ENCODE data around the gene CSH2.

The CSH2 gene

DNA sequence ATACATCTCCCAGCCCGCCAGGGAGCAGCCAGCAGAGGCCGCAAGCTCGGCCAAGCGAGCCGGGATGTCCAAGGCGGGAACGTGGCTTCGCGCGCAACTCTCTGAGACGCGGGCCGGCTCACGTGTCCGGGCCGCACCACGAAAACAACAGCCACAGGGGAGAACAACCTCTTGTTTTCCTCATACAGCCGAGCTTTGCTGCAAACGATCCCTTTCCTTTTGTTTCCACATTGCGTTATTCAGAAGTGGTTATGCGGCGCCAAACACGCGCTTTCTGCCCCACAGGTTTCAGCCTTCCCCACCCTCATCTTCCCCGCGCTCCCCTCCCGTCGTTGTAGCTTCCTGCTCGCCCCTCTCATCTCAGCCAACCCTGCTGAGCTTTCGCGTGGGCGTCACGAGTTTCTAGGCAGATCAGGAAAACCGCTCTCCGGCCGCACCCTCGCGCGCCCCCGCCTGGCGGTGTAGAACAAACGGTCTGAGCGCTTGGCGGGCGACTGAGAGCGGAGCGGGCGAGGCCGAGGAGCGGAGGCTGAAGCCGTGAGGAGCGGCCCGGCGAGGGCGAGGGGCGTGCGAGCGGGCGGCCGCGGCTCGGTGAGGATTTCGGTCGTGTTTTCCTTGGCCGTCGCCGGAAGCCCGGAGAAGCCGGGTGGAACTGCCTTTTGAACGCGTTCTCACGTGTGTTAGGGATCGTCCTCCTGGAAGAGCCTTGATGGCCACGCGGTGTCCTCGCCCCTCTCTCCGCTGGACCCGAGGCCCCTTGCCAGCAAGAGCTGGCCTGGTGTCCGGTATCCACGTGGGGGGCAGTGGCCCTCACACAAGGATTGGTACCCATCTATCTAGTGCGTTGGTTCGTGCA lies 24.4 kb downstream of the CSH2 start:
- DNase-seq: peak; percentile 94

DNA sequence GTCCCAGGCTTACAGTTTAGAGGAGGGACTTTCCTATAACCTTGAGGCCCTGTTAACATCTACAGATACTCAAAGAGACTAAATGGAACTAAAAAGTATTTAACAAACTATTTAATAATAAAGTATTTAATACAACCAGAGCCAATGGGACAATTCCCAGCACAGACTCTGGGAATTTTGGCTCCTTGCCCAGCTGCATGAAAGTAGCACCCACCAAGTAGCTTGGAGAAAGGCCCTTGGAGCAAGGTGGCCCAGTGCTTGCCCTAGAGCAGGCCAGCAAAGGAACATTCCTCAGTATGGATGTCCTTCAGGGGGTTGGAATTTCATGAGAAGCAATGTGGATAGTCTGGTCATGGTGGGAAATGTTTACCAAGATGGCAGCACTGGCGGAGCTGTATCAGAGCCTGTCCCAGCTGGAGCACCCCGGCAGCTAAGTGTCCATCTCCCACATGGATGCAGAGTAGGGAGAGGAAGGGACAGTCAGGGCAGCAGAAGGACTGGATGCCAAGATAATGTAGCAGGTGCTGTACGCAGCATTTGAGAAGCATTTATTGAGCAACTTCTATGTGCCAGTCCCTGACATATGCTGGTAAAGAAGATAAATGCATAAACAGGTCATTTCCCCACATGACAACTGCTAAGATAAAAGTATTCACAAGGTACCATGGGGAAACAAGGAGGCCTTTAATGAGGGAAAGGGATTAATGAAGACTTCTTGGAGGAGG lies 25.8 kb downstream of the CSH2 start:
- DNase-seq: no peak

DNA sequence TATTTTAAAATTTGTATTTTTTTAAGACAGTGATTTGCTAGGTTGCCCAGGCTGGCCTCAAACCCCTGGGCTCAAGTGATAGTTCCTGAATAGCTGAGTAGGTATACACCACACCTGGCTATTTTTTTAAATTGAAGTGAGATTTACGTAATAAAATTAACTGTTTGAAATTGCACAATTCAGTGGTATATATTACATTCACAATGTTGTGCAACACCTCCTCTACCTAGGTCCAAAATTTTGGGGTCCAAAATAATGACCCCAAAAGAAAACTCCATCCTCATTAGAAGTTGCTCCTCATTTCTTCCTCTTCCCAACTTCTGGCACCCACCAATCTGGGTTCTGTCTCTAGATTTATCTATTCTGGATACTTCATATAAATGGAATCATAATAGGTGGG lies 28.0 kb downstream of the CSH2 start:
- DNase-seq: no peak

DNA sequence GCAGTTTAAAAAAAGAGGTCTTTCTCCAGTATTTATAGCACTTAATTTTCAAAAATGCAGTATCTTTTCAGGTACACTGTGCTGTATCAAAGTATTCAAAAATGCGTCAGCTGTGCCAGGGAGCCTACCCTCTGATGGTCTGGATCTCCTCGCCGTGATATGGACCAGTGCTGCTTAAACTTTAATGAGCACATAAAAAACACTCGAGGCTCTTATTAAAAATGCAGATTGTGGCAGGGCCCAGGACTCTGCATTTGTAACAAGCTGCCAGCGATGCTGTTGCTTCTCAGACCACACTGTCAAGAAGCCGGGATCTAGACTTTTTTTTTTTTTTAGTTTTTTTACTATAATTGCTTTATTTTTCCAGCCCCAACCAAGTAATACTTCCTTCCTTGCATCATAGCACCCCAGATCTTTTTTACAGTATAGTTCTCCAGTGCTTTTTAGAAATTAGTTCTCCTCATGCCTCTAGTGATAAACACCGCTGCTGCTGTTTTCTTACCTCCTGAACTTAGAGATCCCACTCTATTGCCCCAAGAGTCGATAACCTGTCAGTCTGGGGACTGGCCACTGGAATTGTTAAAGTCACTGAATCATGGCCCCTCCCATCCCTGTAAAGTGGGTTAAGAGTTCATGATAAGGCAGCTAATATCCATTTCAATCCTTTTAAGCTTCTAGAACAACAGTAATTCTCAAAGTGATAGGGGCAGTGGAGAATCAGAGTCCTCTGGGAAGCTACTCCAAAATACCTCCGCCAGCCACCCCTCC lies 29.4 kb downstream of the CSH2 start:
- no peak for DNase-seq

DNA sequence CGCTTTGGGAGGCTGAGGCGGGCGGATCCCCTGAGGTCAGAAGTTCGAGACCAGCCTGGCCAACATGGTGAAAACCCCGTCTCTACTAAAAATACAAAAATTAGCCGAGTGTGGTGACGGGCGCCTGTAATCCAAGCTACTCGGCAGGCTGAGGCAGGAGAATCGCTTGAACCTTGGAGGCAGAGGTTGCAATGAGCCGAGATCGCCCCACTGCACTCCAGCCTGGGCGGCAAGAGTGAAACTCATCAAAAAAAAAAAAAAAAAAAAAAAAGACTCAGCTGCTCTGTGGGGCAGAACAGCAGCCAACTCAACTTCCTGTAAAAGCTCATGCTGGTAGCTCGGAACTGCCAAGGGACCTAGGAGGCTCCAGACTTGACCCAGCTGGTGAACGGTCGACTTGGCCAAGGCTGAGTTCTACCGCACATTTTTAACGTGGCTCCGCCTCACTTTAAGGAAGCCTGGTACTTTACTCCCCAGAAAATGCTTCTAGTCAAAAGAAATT lies 30.0 kb downstream of the CSH2 start:
- DNase-seq: peak; percentile 37

DNA sequence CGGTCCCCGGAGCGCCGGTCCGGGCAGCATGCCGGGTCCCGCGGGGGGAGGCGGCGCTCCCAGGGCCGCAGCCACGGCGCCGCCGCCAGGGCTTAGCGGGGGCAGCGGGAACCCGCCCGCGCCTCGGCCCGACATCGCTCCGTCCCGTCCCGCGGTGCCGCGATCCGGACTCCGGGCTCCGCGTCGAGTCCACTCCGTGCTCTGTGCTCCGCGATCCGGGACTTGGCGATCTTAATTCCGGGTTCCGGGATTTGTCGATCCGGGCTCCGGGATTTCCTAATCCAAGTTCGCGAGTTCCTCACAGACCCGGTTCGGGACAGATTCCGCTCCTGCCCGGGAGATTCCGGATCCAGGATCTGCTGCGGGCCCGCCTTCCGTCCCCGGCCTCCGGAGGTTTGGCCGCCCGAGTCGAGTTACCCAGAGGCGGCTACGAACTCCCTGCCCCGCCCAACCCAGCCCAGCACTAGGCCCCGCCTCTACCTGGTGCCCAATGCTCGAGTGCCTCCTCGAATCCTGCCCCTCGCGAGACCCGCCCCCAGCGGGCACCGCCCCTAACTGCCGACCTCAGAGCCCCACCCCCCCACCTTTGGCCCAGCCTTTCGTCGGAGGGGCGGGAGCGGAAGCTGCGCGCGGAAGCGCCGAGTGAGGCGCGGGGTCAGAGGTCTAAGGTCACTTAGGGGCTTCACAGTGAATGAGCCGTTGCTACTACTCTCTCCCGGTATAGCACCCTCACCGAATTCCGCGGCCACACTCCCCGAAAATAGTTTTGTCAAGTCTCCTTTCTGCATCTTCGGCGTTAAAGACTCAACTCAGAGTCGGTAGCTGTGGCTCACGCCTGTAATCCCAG lies 30.7 kb downstream of the CSH2 start, which contains the start of gene SMARCD2:
Gene SMARCD2, minus strand, starts transcription at position 146 of the 847 bp plus-strand sequence. Its CDS starts 11 bp downstream, at position 135.
- peak; percentile 97 for DNase-seq

DNA sequence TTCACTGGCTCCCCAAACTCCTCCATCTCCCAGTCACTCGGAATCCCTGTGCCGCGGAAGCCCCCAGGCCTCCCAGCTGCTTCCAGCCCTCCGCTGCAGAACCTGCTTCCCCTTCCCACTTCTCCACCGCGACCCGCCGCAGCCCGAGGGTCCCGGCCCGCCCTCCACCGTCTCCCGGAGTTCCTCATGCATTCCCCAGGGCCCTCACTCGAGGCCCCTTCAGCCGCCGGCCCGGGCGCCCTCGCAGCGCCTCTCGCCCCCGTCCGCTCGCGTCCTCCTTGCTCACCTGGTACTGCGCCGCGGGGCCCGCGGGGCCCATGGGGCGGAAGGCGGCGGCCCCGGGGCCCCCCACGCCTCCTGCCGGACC lies 31.3 kb downstream of the CSH2 start:
- DNase-seq: peak; percentile 77

DNA sequence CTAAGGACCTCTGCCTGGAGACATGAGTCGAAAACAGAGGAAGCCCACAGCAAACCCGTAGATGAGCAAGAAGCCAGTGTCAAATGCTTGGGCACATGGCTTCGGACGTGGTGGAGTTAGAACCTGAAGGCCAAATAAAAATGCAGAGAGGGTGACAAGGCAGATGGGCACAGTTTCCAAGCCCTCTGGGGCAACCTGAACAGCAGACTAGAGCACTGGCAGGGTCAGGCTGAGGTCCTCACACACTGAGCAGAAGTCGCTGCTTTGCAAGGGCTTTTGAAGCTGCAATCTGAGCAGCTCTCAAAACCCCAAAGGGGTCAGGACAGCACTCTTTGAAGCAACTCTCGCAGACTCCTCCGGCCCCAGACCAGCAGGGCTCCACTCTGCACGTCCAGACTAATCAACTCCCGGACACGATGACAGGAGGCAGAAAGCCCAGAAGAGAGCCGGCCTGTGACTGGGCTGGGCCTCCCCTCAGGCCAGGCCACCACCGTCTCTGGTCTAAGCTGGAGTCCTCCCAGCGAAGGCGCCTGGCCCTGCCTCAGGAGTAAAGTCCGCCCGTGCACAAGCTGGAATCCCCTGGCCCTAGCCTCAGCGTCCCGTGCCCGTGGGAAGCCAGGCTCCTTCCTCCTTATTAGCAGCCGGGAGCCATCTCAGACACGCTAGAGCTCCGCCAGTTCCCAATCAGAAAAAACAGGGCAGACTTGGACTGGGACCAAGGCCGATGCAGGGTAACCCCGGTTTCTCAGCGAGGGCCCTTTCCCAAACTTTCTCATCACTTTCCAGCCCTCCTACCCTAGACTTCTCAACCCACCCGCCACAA lies 31.9 kb downstream of the CSH2 start:
- peak; percentile 78 for DNase-seq

DNA sequence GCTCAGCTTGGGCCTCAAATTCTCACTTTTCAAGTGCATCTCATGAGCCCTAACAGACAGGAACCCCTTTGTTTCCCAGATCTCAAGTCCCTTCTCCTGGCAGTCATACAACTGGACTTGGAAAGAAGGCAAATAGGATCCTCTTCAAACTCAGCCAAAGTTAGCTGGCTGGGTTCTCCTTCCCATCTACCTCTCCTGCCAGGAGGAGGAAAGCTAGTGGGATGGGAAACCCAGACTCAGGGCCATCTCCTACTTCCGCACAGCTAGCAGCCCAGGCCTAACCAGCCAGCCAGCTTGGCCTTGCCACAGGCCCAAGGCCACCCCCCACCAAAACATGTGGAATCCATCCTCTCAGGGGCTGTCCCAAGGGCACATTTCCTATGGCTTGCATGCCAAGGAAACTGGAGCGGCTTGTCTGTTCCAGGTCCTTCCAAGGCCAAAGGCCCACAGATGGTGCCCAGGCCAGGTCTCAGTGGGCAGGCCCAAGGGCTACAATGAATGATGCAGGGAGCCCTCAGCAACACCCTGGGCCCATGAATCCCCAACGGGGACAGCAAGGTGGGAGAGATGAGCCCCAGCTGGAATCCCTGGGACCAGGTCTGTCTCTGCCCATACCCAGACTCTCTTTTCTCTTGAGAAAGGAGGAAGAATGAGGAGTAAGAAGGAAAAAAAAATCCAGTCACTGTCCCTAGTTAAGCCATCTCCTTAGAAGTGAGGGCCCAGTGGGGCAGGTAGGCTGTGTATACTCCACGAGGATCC lies 32.7 kb downstream of the CSH2 start:
- DNase-seq: no peak

DNA sequence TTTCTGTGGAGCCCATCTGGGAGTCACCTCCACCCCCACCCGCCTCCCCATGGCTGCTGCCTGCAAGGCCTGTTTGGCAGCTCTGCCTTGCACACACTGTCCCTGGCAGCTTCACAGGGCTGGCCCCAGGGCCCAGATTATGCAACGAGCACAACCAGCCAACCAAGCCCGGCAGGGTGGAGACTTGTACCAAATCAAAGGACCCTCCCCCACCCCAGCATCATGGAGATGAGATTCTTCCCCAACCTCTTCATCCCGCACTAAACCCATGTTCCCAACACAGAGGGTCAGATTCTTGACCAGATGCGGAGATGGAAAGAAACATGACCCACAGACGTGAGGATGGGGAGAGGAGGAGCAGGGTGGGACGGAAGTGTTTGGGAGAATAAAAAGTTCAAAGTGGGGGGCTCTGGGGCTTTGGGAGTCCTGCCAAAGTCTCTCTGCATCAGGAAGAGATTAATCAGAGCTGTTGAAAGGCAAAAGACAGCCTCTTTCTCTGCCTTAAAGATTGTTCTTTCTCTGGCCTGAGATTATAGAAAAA lies 34.8 kb downstream of the CSH2 start:
- no peak for DNase-seq

DNA sequence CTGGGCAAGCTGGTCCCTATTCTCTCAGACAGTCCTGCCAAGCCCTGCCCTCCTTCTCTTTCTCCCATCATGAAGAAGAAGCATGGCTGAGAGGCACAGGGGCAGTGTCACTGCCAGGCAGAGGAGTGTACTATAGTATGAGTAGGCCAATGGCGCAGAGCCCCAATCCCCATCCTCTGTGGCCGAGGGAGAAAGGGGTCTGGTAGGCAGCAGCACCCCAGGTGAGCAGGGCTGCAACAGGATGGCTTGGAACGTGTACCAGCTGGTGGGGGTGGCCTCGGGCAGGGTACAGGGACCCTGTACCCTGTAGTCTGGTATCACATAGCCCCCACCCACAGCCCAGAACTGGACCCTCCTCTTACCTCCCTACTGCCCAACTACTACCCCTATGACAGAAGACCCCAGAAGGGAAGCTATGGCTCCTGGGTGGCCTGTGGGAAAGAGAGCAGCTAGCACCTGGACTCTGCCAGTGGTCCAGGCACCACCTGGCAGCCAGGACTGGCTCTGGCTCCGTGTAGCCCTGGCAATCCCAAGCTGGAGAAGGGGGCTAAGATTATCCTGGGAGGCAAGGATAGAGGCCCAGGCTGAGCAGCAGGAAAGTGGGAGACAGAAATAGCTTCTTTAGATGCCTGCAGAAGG lies 35.4 kb downstream of the CSH2 start:
- no peak for DNase-seq

DNA sequence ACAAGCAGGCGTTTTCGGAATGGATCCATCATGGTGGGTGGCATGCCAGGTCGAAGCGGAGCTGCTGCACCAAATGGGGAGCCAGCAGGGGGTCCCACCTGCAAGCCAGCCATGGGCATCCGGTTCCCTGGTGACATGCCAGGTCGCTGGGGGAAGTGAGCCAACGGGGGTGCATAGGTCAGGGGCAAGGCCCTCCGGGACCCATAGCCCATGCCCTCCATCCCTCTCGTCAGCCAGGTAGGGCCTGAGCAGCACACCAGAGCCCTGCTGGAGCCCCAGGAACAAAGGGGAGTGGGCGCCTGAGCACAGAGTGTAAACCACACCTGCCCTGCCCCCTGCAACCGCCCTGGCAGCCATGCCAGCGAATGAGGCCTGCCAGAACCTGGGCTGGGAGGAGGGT lies 36.0 kb downstream of the CSH2 start:
- no peak for DNase-seq

DNA sequence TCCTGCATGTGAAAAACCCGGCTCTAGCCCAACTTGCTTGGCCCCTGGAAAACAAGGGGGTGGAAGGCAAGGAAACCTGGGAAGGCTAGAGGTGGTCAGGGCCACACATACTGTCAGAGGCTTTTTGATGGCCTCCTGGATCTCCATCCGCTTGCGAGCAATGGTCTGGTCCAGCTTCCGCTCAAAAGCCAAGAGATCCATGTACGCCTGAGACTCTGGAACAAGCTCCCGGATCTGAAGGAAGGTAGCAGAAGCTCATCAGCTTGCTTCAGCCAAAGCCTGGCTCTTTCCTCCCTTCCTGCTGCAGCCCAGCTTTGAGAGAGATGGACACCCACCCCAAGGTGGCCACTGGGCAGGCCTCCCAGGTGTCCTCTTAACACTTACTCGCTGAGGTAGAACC lies 36.7 kb downstream of the CSH2 start:
- DNase-seq: no peak

DNA sequence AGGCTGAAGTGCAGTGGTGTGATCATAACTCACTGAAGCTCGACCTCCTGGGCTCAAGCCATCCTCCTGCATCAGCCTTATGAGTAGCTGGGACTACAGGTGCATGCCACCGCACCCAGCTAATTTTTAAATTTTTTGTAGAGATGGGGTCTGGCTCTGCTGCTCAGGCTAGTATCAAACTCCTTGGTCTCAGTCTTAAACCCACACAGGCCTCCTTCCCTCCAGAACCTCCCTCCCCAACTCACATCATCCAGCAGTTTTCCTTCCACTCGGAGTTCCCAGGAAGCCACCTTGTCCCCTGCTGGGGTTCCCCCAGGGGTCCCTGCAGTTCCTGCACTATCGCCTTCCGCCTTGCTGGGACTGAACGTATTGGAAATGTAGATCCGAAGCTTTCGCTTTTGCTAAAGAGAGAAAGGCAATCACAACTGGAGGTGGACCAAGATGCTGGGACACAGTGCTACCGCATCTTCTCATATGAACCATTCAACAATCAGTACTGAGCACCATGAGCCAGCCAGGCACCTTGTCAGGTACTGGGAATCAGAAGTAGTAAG lies 38.2 kb downstream of the CSH2 start:
- no peak for DNase-seq

DNA sequence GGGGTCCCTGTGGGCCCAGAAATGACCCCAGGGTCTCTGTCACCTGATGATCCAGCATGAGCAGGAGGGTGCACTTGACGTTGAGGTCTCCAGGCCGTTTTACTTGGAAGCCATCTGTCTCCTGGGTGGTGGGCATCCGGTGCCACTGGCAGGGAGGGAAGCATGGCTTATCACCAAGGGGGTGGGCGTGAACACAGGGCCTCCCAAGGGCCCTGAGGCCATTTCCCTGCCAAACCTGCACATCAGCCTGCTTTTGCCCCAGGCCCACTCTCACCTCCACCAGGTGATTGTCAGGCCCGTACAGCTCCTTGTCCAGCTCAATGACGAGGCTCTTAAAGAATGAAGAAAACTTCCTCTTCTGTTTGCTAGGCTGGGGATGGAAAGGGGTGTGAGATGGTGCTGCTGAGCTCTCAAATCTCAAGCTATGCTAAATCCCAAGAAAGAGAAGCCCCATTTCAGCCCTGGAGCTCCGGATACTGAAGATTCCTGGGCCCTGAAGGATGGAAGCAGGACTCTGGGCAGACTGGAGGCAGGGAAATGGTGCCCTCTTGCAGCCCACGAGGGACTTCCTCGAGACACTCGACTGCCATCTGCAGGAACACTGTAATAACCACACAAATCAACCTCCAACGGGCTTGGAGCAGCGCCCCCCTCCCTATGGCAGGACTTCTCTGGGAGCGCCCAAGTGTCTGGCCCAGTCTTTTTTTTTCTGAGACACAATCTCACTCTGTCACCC lies 38.9 kb downstream of the CSH2 start:
- peak; percentile 49 for DNase-seq

DNA sequence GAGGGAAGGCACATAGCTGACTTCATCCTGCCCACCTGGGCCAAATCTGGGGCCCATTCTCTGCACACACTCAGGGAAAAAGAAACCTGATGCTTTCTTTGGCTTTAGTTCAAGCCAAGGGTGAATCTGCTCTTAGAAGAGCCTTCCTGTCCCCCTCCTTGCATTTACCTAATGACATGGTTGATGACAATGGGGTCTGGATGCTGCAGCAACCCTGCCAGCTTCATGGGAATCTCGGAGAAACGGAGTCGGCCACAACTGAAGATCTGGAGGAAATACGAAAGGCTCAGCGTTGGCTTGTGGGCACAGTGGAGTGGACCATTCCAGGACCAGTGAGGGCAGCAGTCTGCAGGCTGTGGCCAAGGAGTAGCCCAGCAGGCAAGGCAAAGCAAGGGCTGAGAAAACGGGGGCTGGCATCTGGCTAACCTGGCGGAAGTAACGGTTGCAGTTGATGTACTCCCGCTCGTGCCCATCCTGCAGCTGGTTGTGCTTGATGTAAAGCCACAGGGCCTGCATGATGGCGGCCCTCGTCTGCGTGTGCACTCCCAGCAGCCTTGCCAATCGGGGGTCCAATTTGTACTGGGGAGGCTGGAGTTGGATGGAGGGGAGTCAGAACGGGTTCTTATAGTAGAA lies 39.6 kb downstream of the CSH2 start:
- DNase-seq: no peak

DNA sequence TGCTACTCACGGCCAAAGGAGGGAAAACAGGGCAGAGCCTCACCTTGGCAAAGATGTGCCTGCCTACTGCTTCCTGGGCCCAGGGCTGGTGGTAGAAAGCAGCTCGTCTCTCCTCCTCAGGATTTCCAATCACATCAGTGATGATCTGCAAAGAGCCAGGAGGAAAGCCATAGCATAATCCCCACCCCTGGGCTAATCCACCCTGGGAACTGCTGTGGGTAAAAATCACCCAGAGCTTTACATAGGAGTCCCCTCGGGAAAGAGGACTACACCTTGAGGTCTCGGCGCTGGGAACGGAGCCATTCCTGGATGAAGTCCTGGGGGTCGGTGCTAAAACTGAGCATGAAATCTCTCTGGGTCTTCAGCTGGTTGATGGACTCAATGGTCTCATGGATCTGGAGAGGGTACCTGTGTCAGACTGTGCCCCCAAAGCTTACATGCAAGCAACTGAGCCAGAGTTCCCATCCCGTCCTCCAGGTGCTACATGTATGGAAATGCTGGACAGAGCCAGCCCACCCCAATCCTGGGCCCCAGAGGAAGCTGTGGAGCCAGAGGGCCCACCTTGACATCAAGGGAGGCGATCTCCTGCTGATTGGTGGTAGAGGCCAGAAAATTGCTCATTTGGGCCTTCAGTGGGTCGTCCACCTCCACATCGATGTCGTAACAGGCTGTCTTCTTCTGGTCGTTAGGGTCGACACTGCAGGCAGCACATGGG lies 40.3 kb downstream of the CSH2 start:
- no peak for DNase-seq

DNA sequence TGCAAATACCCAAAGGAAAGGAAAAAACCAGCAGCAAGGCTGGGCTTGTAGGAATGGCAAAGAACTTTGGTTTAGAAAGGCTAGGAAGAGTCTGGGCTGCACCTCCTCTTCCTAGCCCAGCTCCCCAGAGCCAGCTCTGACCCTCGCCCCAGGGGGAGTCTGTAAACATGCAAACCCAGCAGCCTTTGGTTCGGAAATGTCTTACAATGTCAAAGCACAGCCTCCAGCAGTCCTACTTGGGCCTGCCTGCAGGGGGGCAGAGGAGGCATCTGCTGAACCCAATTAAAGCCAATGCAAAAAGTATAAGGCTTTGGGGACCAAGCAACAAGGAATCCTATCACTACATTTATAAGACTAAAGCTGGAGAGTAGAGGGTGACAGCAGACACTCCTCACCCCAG lies 41.0 kb downstream of the CSH2 start:
- no peak for DNase-seq
